HG02884 (cell line): Measurements from ENCODE around the gene SYNPO2.
"Not testable (repeated sequence)": the region's sequence is repeated elsewhere in the genome, so short reads cannot be mapped to it uniquely, and the experiment has no call there.

Experiments
- ATAC-seq: cut with Tn5 transposase; IDR thresholded peaks from one replicate; pipeline ENCODE4 v1.9.1; 2021; ENCODE audit warnings: mild to moderate bottlenecking, moderate library complexity; ENCODE audit not compliant: unreplicated experiment

SYNPO2 gene

GRCh38 chr4:118888666-118889311 is at the start of gene SYNPO2:
Gene SYNPO2, plus strand, starts transcription at chr4:118888854. Its CDS starts 183 bp downstream, at chr4:118889037.
- peak; percentile 85 for ATAC-seq

GRCh38 chr4:118839221-118839927 is 49.3 kb upstream of the SYNPO2 start:
- no peak for ATAC-seq

- ATAC-seq = no peak
Measured at GRCh38 chr4:118842055-118842454, 46.6 kb upstream of the SYNPO2 start.

GRCh38 chr4:118843237-118843636 is 45.4 kb upstream of the SYNPO2 start:
- ATAC-seq = no peak

- no peak for ATAC-seq
Measured at GRCh38 chr4:118845552-118846050, 43.1 kb upstream of the SYNPO2 start.

- ATAC-seq = no peak
Measured at GRCh38 chr4:118846979-118847378, 41.7 kb upstream of the SYNPO2 start.

- no peak for ATAC-seq
Measured at GRCh38 chr4:118848242-118848641, 40.4 kb upstream of the SYNPO2 start.

- ATAC-seq = no peak
Measured at GRCh38 chr4:118848901-118849300, 39.8 kb upstream of the SYNPO2 start.

- no peak for ATAC-seq
Measured at GRCh38 chr4:118849867-118850487, 38.7 kb upstream of the SYNPO2 start.

- ATAC-seq = peak; percentile 86
Measured at GRCh38 chr4:118850488-118851173, 38.0 kb upstream of the SYNPO2 start.

GRCh38 chr4:118857760-118858159 is 30.9 kb upstream of the SYNPO2 start:
- no peak for ATAC-seq

- ATAC-seq = no peak
Measured at GRCh38 chr4:118858779-118859178, 29.9 kb upstream of the SYNPO2 start.

- ATAC-seq = peak; percentile 77
Measured at GRCh38 chr4:118865091-118865708, 23.5 kb upstream of the SYNPO2 start.

- ATAC-seq = no peak
Measured at GRCh38 chr4:118866442-118866841, 22.2 kb upstream of the SYNPO2 start.

- no peak for ATAC-seq
Measured at GRCh38 chr4:118867311-118868067, 21.2 kb upstream of the SYNPO2 start.

GRCh38 chr4:118869808-118870342 is 18.8 kb upstream of the SYNPO2 start:
- ATAC-seq = no peak

GRCh38 chr4:118872181-118872580 is 16.5 kb upstream of the SYNPO2 start:
- no peak for ATAC-seq

GRCh38 chr4:118877797-118878196 is 10.9 kb upstream of the SYNPO2 start:
- no peak for ATAC-seq

GRCh38 chr4:118878507-118878906 is 10.1 kb upstream of the SYNPO2 start:
- ATAC-seq = not testable (repeated sequence)

GRCh38 chr4:118879409-118879808 is 9.2 kb upstream of the SYNPO2 start:
- ATAC-seq = no peak
